ENCODE measurements around the gene FKBP1A. TPM values are rescaled to one million over a fixed set of nuclear protein-coding genes. Genes with fewer than 3 reads are reported as not detected.
A peak's percentile ranks its signal among the peaks of the same experiment; 100 is the strongest.
"Not testable (repeated sequence)": the region's sequence is repeated elsewhere in the genome, so short reads cannot be mapped to it uniquely, and the experiment has no call there.

Gene FKBP1A
- total RNA-seq, 1 donor from 2014 or later, result 143 TPM

- ATAC-seq; DNase-seq (ENCODE audit: missing footprints); intact Hi-C loops (cut with DNase I): not testable (repeated sequence)
These were observed 49.3 kb downstream of the FKBP1A start for GRCh38 chr20:1343446-1344124.

- intact Hi-C loops (cut with DNase I), result no loop called here
- DNase-seq (ENCODE audit: missing footprints), result no peak
- ATAC-seq, result no peak
These were observed 51.1 kb downstream of the FKBP1A start for GRCh38 chr20:1341561-1342265.

GRCh38 chr20:1338801-1339200 is 54.1 kb downstream of the FKBP1A start:
- ATAC-seq (no peak), DNase-seq (ENCODE audit: missing footprints) (no peak)
- intact Hi-C loops (cut with DNase I), result no loop called here

- ATAC-seq (no peak), DNase-seq (ENCODE audit: missing footprints) (no peak)
- intact Hi-C loops (cut with DNase I), result no loop called here
These were observed 54.8 kb downstream of the FKBP1A start for GRCh38 chr20:1338096-1338495.

- intact Hi-C loops (cut with DNase I), result loop anchor here (2.0 kb wide), 1 partner anchor 39 kb away; no protein-coding TSS in a partner anchor
- ATAC-seq, result no peak
- DNase-seq (ENCODE audit: missing footprints), result no peak
These were observed 55.4 kb downstream of the FKBP1A start for GRCh38 chr20:1337441-1337840.

GRCh38 chr20:1336699-1337367 is 56.0 kb downstream of the FKBP1A start:
- ATAC-seq (peak; percentile 91), DNase-seq (ENCODE audit: missing footprints) (peak; percentile 88)
- intact Hi-C loops (cut with DNase I), result loop anchor here (2.0 kb wide), 1 partner anchor 40 kb away; no protein-coding TSS in a partner anchor

- DNase-seq (ENCODE audit: missing footprints), result no peak
- intact Hi-C loops (cut with DNase I), result loop anchor here (2.0 kb wide), 1 partner anchor 41 kb away; no protein-coding TSS in a partner anchor
- no peak for ATAC-seq
These were observed 56.7 kb downstream of the FKBP1A start for GRCh38 chr20:1335961-1336698.

GRCh38 chr20:1334761-1335160 is 58.1 kb downstream of the FKBP1A start:
- no peak for ATAC-seq
- intact Hi-C loops (cut with DNase I), result no loop called here
- no peak for DNase-seq (ENCODE audit: missing footprints)

- ATAC-seq, result no peak
- DNase-seq (ENCODE audit: missing footprints), result no peak
- intact Hi-C loops (cut with DNase I), result no loop called here
These were observed 58.5 kb downstream of the FKBP1A start for GRCh38 chr20:1334370-1334731.

GRCh38 chr20:1333462-1334369 is 59.1 kb downstream of the FKBP1A start:
- no peak for DNase-seq (ENCODE audit: missing footprints)
- no peak for ATAC-seq
- intact Hi-C loops (cut with DNase I), result no loop called here

GRCh38 chr20:1332749-1333300 is 60.0 kb downstream of the FKBP1A start:
- ATAC-seq, result no peak
- intact Hi-C loops (cut with DNase I), result no loop called here
- DNase-seq (ENCODE audit: missing footprints), result no peak

- no peak for DNase-seq (ENCODE audit: missing footprints)
- intact Hi-C loops (cut with DNase I), result no loop called here
- ATAC-seq, result no peak
These were observed 60.9 kb downstream of the FKBP1A start for GRCh38 chr20:1331801-1332453.

GRCh38 chr20:1331101-1331500 is 61.8 kb downstream of the FKBP1A start:
- DNase-seq (ENCODE audit: missing footprints), result no peak
- no peak for ATAC-seq
- intact Hi-C loops (cut with DNase I), result no loop called here

GRCh38 chr20:1330075-1330830 is 62.6 kb downstream of the FKBP1A start:
- intact Hi-C loops (cut with DNase I), result no loop called here
- peak; percentile 57 for ATAC-seq
- DNase-seq (ENCODE audit: missing footprints), result no peak

GRCh38 chr20:1328680-1329330 is 64.0 kb downstream of the FKBP1A start, which contains the start of gene SDCBP2:
Gene SDCBP2, minus strand, starts transcription at chr20:1329139. Its CDS starts 8,723 bp downstream, at chr20:1320416.
- intact Hi-C loops (cut with DNase I), result loop anchor here (5.0 kb wide), 1 partner anchor 138 kb away; the partner anchor contains the start of gene NSFL1C
- no peak for DNase-seq (ENCODE audit: missing footprints)
- no peak for ATAC-seq

Measured in Right ventricle myocardium inferior (tissue), 1 donor.